Sigmoid colon (tissue), 4 donors: ENCODE results near the gene EPB42.

ENCODE experiments used
- POLR2AphosphoS5 ChIP-seq, 4 donors: sonication (generic); formaldehyde crosslinking; IDR thresholded peaks; one replicate each; pipeline ENCODE4 v1.6.1; 2017; ENCODE audit warnings: antibody characterized with exemption in 4 of 4
- TF ChIP-seq, protein P1 (sequence below), 4 experiments: fragments of 450-650 bp in 3 of 4; fragments of 200-600 bp in 1 of 4; IDR thresholded peaks; one replicate each; pipeline ENCODE4 v1.5.1; 2016 to 2019; ENCODE audit warnings: antibody characterized with exemption in 4 of 4, mild to moderate bottlenecking in 3 of 4, moderate library complexity in 2 of 4

DNA sequence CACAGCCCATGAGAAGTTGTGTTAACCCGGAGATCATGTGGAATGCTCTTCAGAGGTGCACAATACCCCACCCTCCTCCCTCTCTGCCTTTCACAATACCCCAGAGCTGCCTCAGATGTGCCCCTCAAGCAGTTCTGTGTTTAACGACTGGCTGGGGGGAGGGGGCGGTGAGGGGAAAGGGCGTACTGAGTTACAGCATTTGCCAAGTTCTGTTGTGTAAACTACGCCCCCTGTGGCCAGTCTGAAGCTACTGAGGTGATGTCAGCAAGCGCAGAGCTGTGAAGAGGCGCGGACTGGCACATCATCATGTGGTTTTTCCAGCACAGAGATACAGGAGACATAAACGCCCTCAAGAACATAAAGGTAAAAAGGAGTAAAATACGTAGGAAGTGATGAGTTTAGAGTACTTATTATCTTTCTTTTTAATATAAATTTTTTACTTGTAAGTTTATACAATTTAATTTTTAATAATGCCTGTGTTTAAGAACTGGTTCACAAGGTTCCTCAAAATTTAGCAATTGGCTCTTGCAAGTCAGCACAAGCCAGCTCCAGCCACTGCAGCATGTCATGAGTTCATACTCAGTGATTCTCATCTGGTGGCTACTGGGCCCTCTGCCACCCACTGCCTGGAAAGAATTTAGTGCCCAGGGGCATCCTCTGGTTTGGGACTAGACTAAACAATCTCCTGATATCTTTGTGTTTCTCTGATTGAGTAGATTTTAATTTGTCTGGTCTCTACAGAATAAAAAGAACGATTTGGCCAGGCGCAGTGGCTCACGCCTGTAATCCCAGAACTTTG is 1.7 kb downstream of the EPB42 start:
- TF ChIP-seq, protein P1, sequence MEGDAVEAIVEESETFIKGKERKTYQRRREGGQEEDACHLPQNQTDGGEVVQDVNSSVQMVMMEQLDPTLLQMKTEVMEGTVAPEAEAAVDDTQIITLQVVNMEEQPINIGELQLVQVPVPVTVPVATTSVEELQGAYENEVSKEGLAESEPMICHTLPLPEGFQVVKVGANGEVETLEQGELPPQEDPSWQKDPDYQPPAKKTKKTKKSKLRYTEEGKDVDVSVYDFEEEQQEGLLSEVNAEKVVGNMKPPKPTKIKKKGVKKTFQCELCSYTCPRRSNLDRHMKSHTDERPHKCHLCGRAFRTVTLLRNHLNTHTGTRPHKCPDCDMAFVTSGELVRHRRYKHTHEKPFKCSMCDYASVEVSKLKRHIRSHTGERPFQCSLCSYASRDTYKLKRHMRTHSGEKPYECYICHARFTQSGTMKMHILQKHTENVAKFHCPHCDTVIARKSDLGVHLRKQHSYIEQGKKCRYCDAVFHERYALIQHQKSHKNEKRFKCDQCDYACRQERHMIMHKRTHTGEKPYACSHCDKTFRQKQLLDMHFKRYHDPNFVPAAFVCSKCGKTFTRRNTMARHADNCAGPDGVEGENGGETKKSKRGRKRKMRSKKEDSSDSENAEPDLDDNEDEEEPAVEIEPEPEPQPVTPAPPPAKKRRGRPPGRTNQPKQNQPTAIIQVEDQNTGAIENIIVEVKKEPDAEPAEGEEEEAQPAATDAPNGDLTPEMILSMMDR (IDR thresholded peaks at IDR 0.05), result no peak
- no peak for TF ChIP-seq POLR2AphosphoS5 (IDR thresholded peaks at IDR 0.05)
